ENCODE data around the gene SGF29. TPM values are rescaled to one million over a fixed set of nuclear protein-coding genes. Genes with fewer than 3 reads are reported as not detected.
"Not testable (repeated sequence)": the region's sequence is repeated elsewhere in the genome, so short reads cannot be mapped to it uniquely, and the experiment has no call there.

The SGF29 gene
- total and polyA plus RNA-seq, 9 donors, result 28.5 to 59.8 (median 42.5) TPM

DNA sequence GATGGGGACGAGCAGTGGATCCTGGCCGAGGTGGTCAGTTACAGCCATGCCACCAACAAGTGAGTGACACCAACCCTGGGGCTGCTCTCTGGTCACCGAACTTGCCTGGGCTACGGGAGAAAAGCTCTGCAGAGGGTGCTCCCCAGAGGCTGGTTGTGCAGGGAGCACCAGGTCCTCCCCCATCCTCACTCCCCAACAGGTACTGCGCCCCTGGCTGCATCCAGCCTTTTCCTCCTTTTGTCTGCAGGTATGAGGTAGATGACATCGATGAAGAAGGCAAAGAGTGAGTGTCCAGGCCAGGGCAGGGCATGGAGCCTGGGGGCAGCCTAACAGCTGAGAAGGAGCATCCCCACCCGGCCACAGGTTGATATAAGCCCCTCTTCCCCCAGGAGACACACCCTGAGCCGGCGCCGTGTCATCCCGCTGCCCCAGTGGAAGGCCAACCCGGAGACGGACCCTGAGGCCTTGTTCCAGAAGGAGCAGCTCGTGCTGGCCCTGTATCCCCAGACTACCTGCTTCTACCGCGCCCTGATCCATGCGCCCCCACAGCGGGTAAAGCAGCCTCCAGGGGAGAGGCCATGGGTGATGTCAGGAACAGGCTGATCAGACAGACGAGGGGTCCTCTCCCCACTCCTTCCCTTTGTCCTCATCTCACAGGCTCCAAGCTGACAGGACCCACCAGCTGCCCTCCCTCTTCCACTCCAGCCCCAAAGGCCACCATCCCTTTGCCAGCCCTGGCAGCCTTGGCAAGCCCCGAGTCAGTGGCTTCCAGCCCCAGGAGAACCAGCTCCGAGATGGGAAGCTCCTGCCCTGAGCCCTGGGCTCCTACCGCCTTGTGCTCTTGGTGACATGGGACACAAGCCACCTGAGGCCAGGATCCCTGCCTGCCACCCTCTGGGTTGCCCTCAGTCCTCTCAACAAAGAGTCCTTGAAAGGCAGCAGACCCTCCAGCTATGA is 36.9 kb downstream of the SGF29 start:
- H3K9me3 ChIP-seq, result no peaks in the 10 kb centered on the region
- no peaks in the 10 kb centered on the region for H3K36me3 ChIP-seq
- TF ChIP-seq POLR2A (IDR thresholded peaks at IDR 0.05) (no peak), EP300 (IDR thresholded peaks at IDR 0.05) (no peak)
- TF ChIP-seq, protein P1, sequence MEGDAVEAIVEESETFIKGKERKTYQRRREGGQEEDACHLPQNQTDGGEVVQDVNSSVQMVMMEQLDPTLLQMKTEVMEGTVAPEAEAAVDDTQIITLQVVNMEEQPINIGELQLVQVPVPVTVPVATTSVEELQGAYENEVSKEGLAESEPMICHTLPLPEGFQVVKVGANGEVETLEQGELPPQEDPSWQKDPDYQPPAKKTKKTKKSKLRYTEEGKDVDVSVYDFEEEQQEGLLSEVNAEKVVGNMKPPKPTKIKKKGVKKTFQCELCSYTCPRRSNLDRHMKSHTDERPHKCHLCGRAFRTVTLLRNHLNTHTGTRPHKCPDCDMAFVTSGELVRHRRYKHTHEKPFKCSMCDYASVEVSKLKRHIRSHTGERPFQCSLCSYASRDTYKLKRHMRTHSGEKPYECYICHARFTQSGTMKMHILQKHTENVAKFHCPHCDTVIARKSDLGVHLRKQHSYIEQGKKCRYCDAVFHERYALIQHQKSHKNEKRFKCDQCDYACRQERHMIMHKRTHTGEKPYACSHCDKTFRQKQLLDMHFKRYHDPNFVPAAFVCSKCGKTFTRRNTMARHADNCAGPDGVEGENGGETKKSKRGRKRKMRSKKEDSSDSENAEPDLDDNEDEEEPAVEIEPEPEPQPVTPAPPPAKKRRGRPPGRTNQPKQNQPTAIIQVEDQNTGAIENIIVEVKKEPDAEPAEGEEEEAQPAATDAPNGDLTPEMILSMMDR (IDR thresholded peaks at IDR 0.05), result no peak
- intact Hi-C loops (cut with DNase I), result no loop called here
- H3K27ac ChIP-seq, result no peak overlapping the region
- H3K27me3 ChIP-seq, result no peaks in the 10 kb centered on the region
- 87 to 91% (median 90%) methylated on average over 22 of the region's 22 CpGs for WGBS, 3 donors
- H3K4me1 ChIP-seq (ENCODE audit: insufficient read depth), result no peaks in the 10 kb centered on the region
- H3K4me3 ChIP-seq, result no peak overlapping the region
- no peak for DNase-seq

DNA sequence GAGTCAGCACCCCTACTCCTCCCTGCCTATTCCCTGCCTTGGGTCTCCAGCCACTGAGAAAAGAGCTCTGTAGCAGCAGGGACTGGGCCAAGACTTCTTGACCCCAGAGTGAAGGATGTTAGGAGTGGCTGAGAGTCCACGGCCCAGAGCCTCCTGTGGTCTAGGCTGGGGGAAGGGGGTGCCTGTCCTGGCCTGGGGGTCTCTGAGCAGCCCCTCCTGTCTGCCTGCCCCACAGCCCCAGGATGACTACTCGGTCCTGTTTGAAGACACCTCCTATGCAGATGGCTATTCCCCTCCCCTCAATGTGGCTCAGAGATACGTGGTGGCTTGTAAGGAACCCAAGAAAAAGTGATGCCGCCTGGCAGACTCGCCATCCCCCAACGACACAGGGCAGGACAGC is 37.6 kb downstream of the SGF29 start:
- no peaks in the 10 kb centered on the region for H3K27me3 ChIP-seq
- TF ChIP-seq, protein P1 (IDR thresholded peaks at IDR 0.05), result no peak
- TF ChIP-seq EP300 (IDR thresholded peaks at IDR 0.05), result no peak
- no peak for TF ChIP-seq POLR2A (IDR thresholded peaks at IDR 0.05)
- H3K4me1 ChIP-seq (ENCODE audit: insufficient read depth), result no peaks in the 10 kb centered on the region
- no peak for DNase-seq
- no peaks in the 10 kb centered on the region for H3K36me3 ChIP-seq
- intact Hi-C loops (cut with DNase I), result no loop called here
- H3K4me3 ChIP-seq, result no peak overlapping the region
- no peak overlapping the region for H3K27ac ChIP-seq
- 84 to 86% (median 84%) methylated on average over 6 of the region's 6 CpGs for WGBS, 3 donors
- H3K9me3 ChIP-seq, result no peaks in the 10 kb centered on the region

- no peak for TF ChIP-seq POLR2A (IDR thresholded peaks at IDR 0.05)
- TF ChIP-seq, protein P1 (IDR thresholded peaks at IDR 0.05), result no peak
- DNase-seq, result no peak
- no peaks in the 10 kb centered on the region for H3K36me3 ChIP-seq
- no peak overlapping the region for H3K4me3 ChIP-seq
- H3K9me3 ChIP-seq, result no peaks in the 10 kb centered on the region
- H3K27ac ChIP-seq, result no peak overlapping the region
- H3K27me3 ChIP-seq, result no peaks in the 10 kb centered on the region
- H3K4me1 ChIP-seq (ENCODE audit: insufficient read depth), result peaks cover 4% of the 10 kb centered on the region
- 90 to 93% (median 92%) methylated on average over 5 of the region's 5 CpGs for WGBS, 3 donors
- intact Hi-C loops (cut with DNase I), result no loop called here
Measured at GRCh38 chr16:28592511-28592910, 38.8 kb downstream of the SGF29 start.

DNA sequence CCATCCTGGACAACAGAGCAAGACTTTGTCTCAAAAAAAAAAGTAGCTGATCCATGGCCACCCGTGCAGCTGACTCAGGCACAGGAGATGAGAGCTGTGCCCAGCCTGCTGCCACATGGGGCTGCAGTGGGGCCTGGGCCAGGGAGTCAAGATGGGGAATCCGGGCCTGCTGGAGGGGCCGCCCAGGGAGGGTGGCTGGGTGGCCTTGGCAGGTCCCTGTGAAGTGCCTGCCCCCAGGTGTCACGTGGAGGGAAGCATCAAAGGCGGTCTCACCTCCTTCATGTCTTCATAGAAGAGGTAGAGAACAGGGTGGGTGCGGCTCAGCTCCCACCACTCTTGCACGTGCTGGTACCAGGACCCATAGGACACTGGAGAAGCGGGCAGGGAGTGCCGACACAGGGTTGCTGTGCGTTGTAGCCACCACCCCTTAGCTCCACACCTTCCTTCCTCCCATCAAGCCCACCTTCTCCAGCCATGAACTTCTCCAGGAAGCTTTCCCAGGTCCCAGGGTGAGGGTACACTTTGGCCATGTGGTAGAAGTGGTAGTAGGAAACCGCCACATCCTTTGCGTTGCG is 39.3 kb downstream of the SGF29 start:
- no peak for DNase-seq
- H3K4me3 ChIP-seq, result no peak overlapping the region
- peaks cover 4% of the 10 kb centered on the region for H3K4me1 ChIP-seq (ENCODE audit: insufficient read depth)
- H3K36me3 ChIP-seq, result no peaks in the 10 kb centered on the region
- intact Hi-C loops (cut with DNase I), result no loop called here
- TF ChIP-seq, protein P1 (IDR thresholded peaks at IDR 0.05), result no peak
- TF ChIP-seq POLR2A (IDR thresholded peaks at IDR 0.05) (no peak), EP300 (IDR thresholded peaks at IDR 0.05) (no peak)
- no peaks in the 10 kb centered on the region for H3K27me3 ChIP-seq
- no peaks in the 10 kb centered on the region for H3K9me3 ChIP-seq
- no peak overlapping the region for H3K27ac ChIP-seq
- 86 to 88% (median 87%) methylated on average over 13 of the region's 13 CpGs for WGBS, 3 donors

DNA sequence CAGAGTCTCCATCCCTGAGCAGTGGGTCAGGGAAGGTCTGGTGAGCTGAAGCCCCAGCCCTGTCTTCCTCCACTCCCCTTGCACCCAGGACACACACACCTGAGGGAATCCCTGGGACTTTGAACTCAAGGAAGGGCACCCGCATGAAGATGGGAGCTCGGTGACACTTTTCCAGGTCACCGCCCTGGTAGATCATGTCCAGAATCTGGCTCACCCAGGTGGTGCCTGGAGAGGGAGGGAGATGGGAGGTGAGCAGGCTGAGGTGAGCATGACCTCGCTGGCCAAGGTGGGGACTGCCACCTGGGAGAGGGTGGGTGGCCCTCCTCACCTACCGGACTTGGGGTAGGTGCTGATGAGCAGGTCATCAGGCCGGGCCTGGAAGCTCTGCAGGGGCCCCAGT is 41.7 kb downstream of the SGF29 start:
- DNase-seq; H3K9me3 ChIP-seq; H3K36me3 ChIP-seq; H3K4me1 ChIP-seq (ENCODE audit: insufficient read depth); intact Hi-C loops (cut with DNase I); H3K27me3 ChIP-seq; H3K4me3 ChIP-seq; H3K27ac ChIP-seq: not testable (repeated sequence)
- WGBS, 3 donors, result 84 to 93% (median 91%) methylated on average over 6 of the region's 6 CpGs

Measured in ovary (tissue), 9 donors.